Measurements from ENCODE around the gene MORC2. TPM values are rescaled to one million over a fixed set of nuclear protein-coding genes. Genes with fewer than 3 reads are reported as not detected.

MORC2 gene
- total RNA-seq (2021; ENCODE audit: unreplicated experiment) (25.4 TPM), Bru-seq, nascent RNA (percentile 67 among the genes with signal in this experiment), BruChase-seq, experiment 1, labeled RNA remaining after a 6-hour chase (percentile 75 among the genes with signal in this experiment), BruChase-seq, experiment 2, labeled RNA remaining after a 2-hour chase (percentile 74 among the genes with signal in this experiment)
- polyA plus RNA-seq (2012): 27.3 and 28.5 TPM in 2 replicates
- long read RNA-seq, full-length matches to known transcripts: 7 of 24 reads
- long read RNA-seq, partial matches to known transcripts: 9 of 24 reads
- long read RNA-seq, other reads (novel, unspliced or antisense): 8 of 24 reads

GRCh38 chr22:30968015-30968923, at the start of gene MORC2:
Gene MORC2 (minus strand): TSS chr22:30968774. CDS start chr22:30967889, 885 bp downstream.
- Histone ChIP-seq H3K4me3 (replicated peaks in 1 of 2; ENCODE audit: low read depth in 1 of 2, low read length in 2 of 2) (peak within 1 kb of the TSS; percentile 72 to 83), H3K9me3 (ENCODE audit: control insufficient read depth in 1 of 2, insufficient read depth in 1 of 2, low read depth in 1 of 2, low read length in 2 of 2) (peaks cover 21 to 38% of the 10 kb centered on the region in 2 experiments; a peak in 3 of 4 replicates), H3K9ac (ENCODE audit: low read length) (peak within 1 kb of the TSS; percentile 83), H3K9me2 (ENCODE audit: insufficient read depth) (no peaks in the 10 kb centered on the region), H4K20me1 (ENCODE audit: insufficient read depth) (no peaks in the 10 kb centered on the region), H2AFZ (ENCODE audit: low read depth, low read length, poor library complexity, severe bottlenecking) (no peak within 1 kb of the TSS), H3K4me2 (ENCODE audit: low read length) (peak within 1 kb of the TSS; percentile 93), H3K79me2 (ENCODE audit: insufficient read depth, low read length) (peaks cover 40% of the 10 kb centered on the region), H3K4me1 (ENCODE audit: control insufficient read depth in 1 of 2, insufficient read depth in 2 of 2, low read length in 2 of 2) (peaks cover 9 to 22% of the 10 kb centered on the region in 2 experiments), H3K27me3 (ENCODE audit: insufficient read depth, low read length) (no peaks in the 10 kb centered on the region), H3K36me3 (ENCODE audit: control insufficient read depth in 1 of 2, insufficient read depth in 2 of 2, low read length in 2 of 2) (peaks cover 6 to 38% of the 10 kb centered on the region in 2 experiments), H3K27ac (ENCODE audit: low read depth, low read length) (peak within 1 kb of the TSS; percentile 92)
- DNase-seq (ENCODE audit: low read depth, low spot score) (no peak), ATAC-seq (peak; percentile 43)
- CTCF ChIA-PET: interaction anchor here (1.7 to 3.8 kb wide), 3 partner anchors 113 to 139 kb away, joined by 4 to 15 read pairs (median 9); partner anchors contain the start of genes SELENOM and SMTN
- TSS peak; percentile 63 for BruUV-seq (replicated peaks)
- RAD21 ChIA-PET (ENCODE audit: low non-redundant PET in 1 of 2, low total read pairs in 2 of 2, uncharacterized antibody in 2 of 2, unreplicated experiment in 2 of 2): interaction anchor here in 1 of 2 experiments (1.0 kb wide), 1 partner anchor 114 kb away, joined by 3 read pairs; no protein-coding TSS in a partner anchor
- POLR2A ChIA-PET: interaction anchor here (0.7 to 3.1 kb wide), 7 partner anchors 9 to 139 kb away, joined by 3 to 10 read pairs (median 6); partner anchors contain the start of genes SELENOM and SMTN
- TF ChIP-seq MAX (IDR thresholded peaks at IDR 0.05) (no peak; the same call in 1 of the 2 replicates), CBX3 (IDR thresholded peaks at IDR 0.05; ENCODE audit: low read depth) (peak; percentile 63), ATF3 (IDR thresholded peaks at IDR 0.05) (no peak), RAD21 (IDR thresholded peaks at IDR 0.05; ENCODE audit: low read depth) (no peak)
- intact Hi-C loops (cut with micrococcal nuclease): loop anchor here (5.0 kb wide), 2 partner anchors 114 to 344 kb away; partner anchors contain the start of gene SMTN

- H3K4me2 ChIP-seq (ENCODE audit: low read length): no peak overlapping the region
- no peak overlapping the region for H3K27ac ChIP-seq (ENCODE audit: low read depth, low read length)
- H3K9ac ChIP-seq (ENCODE audit: low read length): no peak overlapping the region
- no peak overlapping the region for H2AFZ ChIP-seq (ENCODE audit: low read depth, low read length, poor library complexity, severe bottlenecking)
- ChIA-PET RAD21 (ENCODE audit: low non-redundant PET in 1 of 2, low total read pairs in 2 of 2, uncharacterized antibody in 2 of 2, unreplicated experiment in 2 of 2) (no interaction called here), POLR2A (interaction anchor here (1.1 kb wide), 1 partner anchor 37 kb away, joined by 4 read pairs; the partner anchor contains the start of genes MORC2 and TUG1), CTCF (no interaction called here)
- TF ChIP-seq TCF7L2 (IDR thresholded peaks at IDR 0.05; ENCODE audit: borderline replicate concordance, extremely low read depth, insufficient read depth, insufficient read length): no peak
- H3K4me3 ChIP-seq (replicated peaks in 1 of 2; ENCODE audit: low read depth in 1 of 2, low read length in 2 of 2): no peak overlapping the region
- DNase-seq (ENCODE audit: low read depth, low spot score) (no peak), ATAC-seq (no peak)
- no peaks in the 10 kb centered on the region for H3K4me1 ChIP-seq (ENCODE audit: control insufficient read depth in 1 of 2, insufficient read depth in 2 of 2, low read length in 2 of 2)
- H4K20me1 ChIP-seq (ENCODE audit: insufficient read depth): no peaks in the 10 kb centered on the region
- H3K79me2 ChIP-seq (ENCODE audit: insufficient read depth, low read length): no peaks in the 10 kb centered on the region
- intact Hi-C loops (cut with micrococcal nuclease): no loop called here
- BruUV-seq (replicated peaks): no TSS peak
- no peaks in the 10 kb centered on the region for H3K9me3 ChIP-seq (ENCODE audit: control insufficient read depth in 1 of 2, insufficient read depth in 1 of 2, low read depth in 1 of 2, low read length in 2 of 2)
- H3K9me2 ChIP-seq (ENCODE audit: insufficient read depth): no peaks in the 10 kb centered on the region
- no peaks in the 10 kb centered on the region for H3K27me3 ChIP-seq (ENCODE audit: insufficient read depth, low read length)
- H3K36me3 ChIP-seq (ENCODE audit: control insufficient read depth in 1 of 2, insufficient read depth in 2 of 2, low read length in 2 of 2): no peaks in the 10 kb centered on the region
These were observed 37.0 kb upstream of the MORC2 start for GRCh38 chr22:31005535-31005934.
